HG02678 (cell line): Measurements from ENCODE around the gene TSEN34.
A peak's percentile ranks its signal among the peaks of the same experiment; 100 is the strongest.
"Not testable (repeated sequence)": the region's sequence is repeated elsewhere in the genome, so short reads cannot be mapped to it uniquely, and the experiment has no call there.

Source experiments
- ATAC-seq: cut with Tn5 transposase; IDR thresholded peaks from one replicate; pipeline ENCODE4 v1.9.1; 2021; ENCODE audit warnings: mild to moderate bottlenecking, moderate library complexity; ENCODE audit not compliant: unreplicated experiment

The TSEN34 gene

GRCh38 chr19:54160182-54160811 lies 30.8 kb upstream of the TSEN34 start:
- no peak for ATAC-seq

- no peak for ATAC-seq
Observed at GRCh38 chr19:54160854-54161253, 30.3 kb upstream of the TSEN34 start.

- ATAC-seq: no peak
Observed at GRCh38 chr19:54162241-54162805, 28.8 kb upstream of the TSEN34 start.

- ATAC-seq: no peak
Observed at GRCh38 chr19:54162884-54163283, 28.2 kb upstream of the TSEN34 start.

GRCh38 chr19:54164369-54165068 lies 26.6 kb upstream of the TSEN34 start:
- no peak for ATAC-seq

GRCh38 chr19:54165222-54165621 lies 25.9 kb upstream of the TSEN34 start:
- no peak for ATAC-seq

GRCh38 chr19:54168174-54168917 lies 22.8 kb upstream of the TSEN34 start:
- ATAC-seq: peak; percentile 55

DNA sequence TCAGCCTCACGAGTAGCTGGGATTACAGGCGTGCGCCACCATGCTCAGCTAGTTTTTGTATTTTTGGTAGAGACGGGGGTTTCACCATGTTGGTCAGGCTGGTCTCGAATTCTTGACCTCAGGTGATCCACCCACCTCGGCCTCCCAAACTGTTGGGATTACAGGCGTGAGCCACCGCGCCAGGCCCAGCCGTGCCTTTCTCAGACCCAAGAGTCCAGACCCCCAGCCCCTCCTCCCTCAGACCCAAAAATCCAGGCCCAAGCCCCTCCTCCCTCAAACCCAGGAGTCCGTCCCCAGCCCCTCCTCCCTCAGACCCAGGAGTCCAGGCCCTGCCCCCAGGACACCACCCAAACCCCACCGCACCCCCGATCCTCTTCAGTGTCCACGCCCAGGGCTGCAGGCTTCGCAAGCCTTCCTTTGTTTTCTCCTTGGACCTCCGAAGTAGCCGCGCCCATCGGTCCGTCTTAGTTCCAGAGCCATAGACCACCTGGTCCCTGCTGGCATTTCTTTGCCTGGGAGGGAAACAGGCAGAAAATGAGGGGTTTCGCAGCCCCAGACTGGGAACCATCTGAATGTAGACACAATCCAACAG lies 21.9 kb upstream of the TSEN34 start:
- no peak for ATAC-seq

- not testable (repeated sequence) for ATAC-seq
Observed at GRCh38 chr19:54171736-54172431, 19.2 kb upstream of the TSEN34 start.

DNA sequence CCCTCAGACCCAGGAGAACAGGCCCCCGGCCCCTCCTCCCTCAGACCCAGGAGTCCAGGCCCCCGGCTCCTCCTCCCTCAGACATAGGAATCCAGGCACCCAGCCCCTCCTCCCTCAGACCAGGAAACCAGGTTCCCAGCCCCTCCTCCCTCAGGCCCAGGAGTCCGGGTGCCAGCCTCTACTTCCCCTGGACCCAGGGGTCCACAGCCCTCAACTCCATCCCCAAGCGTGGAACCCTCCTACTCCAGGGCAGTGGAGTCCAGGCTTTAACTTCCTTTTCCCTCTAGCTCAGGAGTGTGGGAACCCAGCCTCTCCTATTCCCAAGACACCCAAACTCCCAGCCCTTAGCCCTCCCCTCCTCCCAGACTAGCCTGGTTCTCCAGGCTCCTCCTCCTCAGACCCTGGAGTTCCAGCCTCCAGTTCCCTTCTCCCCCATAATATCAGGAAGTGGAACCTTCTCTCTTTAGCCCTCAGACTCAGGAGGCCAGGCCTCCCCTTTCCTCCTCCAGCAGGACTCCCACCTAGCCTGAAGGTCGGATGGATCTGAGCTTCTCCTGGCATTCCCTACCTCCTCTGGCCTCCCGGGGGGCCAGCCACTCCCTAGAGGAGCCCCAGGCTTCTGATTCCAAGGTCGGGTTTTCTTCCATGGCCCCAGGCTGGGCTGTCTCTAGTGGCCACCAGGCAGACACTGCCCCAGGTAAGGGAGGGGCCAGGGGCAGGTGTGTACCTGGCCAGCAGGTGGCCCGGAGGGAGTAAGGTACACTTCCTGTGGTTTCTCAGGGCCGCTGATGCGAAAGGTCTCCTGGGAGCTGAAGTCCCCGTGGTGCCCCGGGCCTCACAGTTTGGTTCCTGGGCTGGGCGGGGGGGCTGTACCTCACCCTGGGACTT lies 18.4 kb upstream of the TSEN34 start, which contains the start of gene TMC4:
TMC4 (minus strand) TSS at position 690 of the 888 bp plus-strand sequence; CDS start at position 647, 43 bp downstream.
- no peak for ATAC-seq

- no peak for ATAC-seq
Observed at GRCh38 chr19:54173359-54173699, 17.8 kb upstream of the TSEN34 start.

DNA sequence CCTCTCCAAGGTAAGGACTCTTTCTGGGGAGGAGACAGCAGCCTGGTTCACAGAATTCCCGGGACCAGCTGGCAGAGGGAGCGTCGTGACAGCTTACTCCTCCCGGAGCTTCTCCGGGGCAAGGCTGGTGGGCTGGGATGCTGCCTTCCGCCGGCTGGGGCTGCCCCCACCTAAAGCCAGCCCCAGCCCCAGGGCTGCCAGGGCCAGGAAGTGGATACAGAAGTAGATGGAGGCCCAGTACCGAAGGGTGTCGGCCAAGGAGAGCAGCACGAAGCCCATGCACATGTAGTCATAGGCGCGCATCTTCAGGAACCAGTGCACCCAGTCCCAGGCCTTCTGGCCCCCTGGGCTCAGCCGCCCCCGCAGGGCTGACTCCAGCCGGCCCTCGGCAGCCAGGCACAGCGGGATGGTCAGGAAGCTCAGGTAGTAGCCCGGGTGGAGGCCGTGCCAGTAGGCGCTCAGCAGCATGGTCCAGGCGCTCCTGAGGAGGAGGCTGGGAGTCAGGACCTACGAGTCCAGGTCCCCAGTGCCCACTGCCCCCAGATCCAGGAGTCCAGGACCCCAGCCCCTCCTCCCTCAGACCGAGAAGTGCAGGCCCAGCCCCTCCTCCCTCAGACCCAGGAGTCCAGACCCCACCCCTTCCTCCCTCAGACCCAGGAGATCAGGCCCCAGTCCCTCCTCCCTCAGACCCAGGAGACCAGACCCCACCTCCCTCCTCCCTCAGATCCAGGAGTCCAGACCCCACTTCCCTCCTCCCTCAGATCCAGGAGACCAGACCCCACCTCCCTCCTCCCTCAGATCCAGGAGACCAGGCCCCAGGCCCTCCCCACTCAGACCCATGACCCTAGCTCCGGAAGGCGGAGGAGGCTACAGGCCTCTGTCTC lies 16.9 kb upstream of the TSEN34 start:
- ATAC-seq: no peak

- no peak for ATAC-seq
Observed at GRCh38 chr19:54178581-54179261, 12.4 kb upstream of the TSEN34 start.

GRCh38 chr19:54179262-54179852 lies 11.8 kb upstream of the TSEN34 start:
- no peak for ATAC-seq

DNA sequence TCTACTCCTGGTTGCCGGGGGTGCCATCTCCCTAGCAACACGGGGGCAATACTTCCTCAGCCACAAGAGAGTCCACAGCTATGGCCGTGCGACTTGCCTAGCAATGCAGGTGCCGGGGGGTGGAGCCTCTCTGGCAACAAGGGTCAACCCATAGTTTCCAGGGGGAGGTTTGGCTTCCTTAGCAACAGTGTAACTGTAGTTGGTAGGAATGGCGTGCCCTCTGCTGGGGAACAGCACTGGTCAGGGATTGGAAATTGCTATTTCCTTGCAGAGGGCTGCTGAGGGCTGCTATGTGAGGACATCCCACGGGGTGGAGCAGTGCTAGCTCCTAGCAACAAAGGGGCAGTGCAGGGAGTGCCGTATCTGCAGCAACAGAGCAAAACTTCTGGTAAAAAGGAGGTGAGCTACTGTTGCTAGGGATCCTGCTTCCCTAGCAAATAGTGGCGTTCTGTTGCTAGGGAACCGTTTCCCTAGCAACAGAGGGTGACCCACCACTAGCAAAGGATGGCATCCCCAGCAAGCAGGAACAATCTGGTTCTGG lies 11.1 kb upstream of the TSEN34 start:
- ATAC-seq: no peak

DNA sequence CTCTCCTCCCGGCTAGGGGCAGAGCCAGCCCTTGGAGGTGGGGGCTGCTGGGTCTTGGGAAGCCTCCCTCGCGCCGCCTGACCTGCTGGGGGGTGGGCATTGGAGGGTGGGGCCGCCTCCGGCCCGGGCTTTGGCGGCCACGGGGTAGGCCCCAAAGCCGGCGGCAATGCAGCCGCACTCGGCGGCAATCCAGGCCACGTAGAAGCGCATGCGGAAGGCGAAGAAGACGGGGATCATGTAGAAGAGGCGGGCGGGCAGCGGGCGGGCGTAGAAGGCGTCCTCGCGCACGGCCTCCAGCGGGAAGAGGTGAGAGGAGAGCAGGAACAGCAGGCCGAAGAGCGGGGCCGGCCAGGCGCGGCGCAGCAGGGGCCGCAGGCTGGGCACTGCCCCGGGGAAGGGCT lies 10.4 kb upstream of the TSEN34 start:
- ATAC-seq: no peak

DNA sequence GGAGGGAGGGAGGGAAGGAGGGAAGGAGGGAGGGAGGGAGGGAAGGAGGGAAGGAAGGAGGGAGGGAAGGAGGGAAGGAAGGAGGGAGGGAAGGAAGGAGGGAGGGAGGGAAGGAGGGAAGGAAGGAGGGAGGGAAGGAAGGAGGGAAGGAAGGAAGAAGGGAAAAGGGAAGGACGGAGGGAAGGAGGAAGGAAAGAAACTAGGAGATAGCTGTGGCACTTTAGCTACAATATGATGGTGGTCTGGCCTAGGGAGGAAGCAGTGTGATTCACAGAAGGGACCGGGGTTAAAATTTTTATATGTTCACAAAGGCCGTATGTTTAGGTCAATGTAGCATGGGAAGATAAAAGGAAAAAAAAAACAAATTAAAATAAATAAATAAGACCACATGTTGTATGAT lies 9.2 kb upstream of the TSEN34 start:
- ATAC-seq: not testable (repeated sequence)
